ENCODE data around the gene ZNF358.

The ZNF358 gene

DNA sequence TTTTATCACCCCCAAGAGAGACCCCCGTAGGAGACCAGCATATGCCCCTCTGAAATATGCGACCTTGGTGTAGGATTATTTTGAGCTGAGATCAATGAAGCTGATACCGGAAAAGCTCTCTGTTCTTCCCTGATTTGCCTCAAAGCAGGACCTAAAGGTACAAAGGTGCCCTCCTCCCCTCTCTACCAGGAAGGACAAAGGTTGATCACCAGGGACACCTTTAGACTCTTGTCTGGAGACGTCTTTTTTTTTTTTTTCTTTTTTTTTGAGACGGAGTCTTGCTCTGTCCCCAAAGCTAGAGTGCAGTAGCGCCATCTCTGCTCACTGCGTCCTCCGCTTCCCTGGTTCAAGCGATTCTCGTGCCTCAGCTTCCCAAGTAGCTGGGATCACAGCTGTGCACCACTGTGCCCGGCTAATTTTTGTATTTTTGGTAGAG, 26.3 kb upstream of the ZNF358 start:
- DNase-seq: no peak

DNA sequence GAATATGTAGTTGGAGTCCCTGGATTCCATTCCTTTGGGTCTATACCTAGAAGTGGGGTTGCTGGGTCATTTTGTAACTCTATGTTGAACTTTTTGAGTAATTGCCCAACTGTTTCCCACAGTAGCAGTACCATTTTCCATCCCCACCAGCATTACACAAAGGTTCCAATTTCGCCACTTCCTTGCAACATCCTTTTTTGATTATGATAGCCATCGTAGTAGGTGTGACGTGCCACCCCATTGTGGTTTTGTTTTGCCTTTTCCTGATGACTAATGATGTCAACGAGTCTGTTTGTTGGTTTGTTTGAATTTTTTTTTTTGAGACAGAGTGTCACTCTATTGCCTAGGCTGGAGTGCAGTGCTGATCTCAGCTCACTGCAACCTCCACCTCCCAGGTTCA, 23.8 kb upstream of the ZNF358 start:
- no peak for DNase-seq

- DNase-seq: no peak
Observed at GRCh38 chr19:7492558-7492957, 23.3 kb upstream of the ZNF358 start.

- DNase-seq: no peak
Observed at GRCh38 chr19:7494416-7495098, 21.3 kb upstream of the ZNF358 start.

- no peak for DNase-seq
Observed at GRCh38 chr19:7497292-7497691, 18.6 kb upstream of the ZNF358 start.

DNA sequence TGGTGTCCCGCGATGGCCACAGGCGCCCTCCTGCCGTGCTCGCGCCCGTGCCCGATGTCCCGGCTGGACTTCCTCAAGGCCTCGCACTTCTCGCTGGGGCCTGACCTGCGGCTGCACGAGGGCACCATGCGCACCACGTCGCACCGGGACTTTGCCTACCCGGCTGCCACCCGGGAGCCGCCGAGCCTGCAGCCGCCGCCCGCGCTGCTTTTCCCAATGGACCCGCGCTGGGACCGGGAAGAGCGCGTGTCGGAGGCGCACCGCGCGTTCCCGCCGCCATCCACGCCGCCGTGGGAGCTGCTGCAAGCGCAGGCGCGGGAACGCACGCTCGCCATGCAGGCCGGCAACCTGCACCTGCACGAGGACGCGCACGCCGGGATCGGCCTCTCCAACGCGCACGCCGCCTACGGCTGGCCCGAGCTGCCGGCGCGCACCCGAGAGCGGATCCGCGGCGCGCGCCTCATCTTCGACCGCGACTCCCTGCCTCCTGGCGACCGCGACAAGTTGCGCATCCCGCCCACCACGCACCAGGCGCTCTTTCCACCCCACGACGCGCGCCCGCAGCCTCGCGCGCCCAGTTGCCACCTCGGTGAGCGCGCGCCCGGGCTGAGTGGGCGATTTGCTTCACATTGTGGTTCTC, 15.0 kb upstream of the ZNF358 start:
- peak; percentile 66 for DNase-seq

DNA sequence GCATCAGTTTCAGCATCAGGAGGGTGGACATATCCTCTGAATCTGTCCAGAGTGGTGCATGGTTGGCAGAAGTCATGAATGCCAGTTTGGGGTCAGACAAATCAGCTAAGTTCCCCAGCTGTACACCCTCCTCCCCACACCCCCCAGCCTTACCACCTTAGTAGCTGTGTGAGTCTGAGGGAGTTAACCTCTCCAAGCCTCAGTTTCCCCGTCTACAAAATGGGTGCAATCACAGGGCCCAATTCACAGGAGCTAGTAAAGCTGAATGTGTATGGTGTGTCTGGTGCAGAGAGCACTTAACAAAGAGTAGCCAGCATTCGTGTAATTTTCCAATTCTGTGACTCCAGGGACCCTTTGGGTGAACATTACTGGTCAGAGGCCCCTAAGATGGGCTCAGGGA, 13.4 kb upstream of the ZNF358 start:
- DNase-seq: no peak

GRCh38 chr19:7504684-7505083, 11.2 kb upstream of the ZNF358 start:
- no peak for DNase-seq

- no peak for DNase-seq
Observed at GRCh38 chr19:7505288-7505681, 10.6 kb upstream of the ZNF358 start.

GRCh38 chr19:7505682-7506384, 10.1 kb upstream of the ZNF358 start:
- no peak for DNase-seq

DNA sequence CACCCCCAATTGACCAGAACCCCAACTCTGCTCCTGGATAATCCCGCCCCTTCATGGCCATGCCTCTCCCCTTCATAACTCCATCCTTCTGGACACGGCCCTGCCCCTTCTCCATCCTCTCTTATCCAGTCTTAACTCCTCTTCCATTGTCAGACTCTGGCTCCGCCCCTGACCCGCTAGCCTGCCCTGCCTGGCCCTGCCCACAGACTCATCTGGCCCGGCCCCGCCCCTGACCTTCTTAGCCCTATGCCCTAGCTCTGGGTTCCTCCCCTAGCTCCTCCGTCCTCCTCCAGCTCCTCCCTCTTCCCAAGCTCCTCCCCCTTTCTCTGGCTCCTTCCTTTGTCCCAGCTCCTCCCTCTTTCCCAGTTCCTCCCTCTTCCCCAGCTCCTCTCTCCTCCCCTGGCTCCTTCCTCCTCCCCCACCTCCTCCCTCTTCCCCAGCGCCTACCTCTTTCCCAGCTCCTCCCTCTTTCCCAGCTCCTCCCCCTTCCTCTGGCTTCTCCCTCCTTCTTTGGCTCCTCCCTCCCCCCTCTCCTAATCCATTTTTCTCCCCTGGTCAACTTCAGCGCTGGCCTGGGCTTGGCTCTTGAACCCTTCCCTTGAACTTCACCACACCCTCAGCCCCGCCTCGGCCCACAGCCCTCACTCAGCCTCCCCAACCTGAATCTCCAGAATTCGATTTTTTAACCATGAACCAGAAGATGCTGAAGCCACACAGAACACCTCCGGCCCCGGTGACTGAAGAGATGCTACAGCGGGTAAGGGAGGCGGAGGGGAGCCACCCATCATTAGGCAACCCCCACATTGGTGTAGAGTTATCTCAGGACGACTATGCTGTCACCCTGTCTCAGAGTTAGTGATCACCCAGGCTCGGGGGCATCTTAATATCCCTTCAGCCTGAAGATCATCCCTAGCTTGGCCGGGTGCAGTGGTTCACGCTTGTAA, 9.2 kb upstream of the ZNF358 start:
- DNase-seq: peak; percentile 55

DNA sequence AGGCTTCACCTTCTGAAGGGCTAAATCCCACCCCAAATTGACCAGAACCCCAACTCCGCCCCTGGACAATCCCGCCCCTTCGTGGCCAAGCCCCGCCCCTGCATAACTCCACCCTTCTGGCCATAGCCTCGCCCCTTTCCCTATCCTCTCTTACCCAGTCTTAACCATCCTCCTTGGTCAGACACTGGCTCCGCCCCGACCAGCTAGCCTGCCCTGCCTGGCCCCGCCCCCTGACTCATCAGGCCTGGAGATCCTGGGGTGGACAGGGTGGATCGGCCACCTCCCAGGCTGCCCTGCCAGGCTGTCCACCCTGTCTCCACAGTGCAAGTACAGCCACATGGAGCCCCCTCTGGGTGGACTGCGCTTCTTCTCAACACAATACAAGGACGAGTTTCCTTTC, 8.0 kb upstream of the ZNF358 start:
- DNase-seq: no peak

DNA sequence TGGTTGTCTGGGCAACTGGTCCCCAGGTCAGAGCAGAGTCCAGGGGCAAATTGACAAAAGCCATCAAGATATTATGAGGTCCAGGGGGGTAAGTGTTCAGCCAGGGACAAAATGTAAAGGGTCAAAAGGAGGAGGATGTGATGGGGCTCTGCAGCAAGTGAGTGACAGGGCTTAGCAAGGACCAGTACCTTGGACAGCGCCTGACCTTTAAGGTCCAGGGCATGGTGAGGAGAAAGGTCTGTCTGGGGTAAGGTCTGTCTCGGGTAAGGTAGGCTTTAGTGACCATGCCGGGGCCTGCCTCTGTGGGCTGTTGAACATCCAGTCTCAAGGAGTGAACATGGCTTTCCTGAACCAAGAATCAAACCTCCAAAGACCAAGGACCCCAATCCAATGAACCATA, 6.3 kb upstream of the ZNF358 start:
- no peak for DNase-seq

- no peak for DNase-seq
Observed at GRCh38 chr19:7512400-7512851, 3.5 kb upstream of the ZNF358 start.

DNA sequence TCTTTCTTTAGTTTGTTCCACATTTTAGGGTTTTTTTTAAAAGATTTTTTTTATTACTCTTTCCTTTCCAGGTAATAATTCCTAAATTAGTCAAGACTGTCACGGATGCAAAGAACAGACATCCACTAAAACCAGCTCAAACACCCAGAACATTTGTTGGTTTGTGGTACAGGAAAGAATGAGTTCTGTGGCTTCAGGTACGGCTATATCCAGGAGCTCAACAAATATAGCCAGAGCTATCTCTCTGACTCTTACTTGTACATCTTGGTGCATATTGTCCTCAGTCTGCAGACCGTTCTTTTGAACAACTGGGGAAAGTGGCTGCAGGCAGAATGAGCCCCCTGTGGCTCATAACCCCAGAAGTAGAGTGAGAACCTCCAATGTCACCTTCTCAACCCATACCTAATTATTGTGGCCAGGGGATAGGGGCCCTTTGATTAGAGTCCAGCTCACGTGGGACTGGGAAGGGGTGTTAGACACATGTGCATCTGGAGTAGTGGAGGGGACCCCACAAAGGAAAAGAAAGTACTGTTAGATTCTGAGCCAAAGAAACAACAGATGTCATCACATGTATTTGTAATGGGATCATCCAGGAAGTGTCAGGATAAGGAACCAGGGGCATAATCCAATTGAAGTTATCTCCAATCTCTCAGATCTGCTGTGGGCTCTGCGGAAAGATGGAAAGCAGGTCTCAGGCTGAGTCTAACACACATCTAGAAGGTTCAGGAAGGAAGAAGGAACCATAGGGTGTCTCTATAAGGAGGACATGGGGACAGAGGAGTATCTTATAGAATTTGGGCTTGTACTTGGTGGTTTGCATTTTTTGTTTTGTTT, 1.9 kb upstream of the ZNF358 start:
- DNase-seq: no peak

DNA sequence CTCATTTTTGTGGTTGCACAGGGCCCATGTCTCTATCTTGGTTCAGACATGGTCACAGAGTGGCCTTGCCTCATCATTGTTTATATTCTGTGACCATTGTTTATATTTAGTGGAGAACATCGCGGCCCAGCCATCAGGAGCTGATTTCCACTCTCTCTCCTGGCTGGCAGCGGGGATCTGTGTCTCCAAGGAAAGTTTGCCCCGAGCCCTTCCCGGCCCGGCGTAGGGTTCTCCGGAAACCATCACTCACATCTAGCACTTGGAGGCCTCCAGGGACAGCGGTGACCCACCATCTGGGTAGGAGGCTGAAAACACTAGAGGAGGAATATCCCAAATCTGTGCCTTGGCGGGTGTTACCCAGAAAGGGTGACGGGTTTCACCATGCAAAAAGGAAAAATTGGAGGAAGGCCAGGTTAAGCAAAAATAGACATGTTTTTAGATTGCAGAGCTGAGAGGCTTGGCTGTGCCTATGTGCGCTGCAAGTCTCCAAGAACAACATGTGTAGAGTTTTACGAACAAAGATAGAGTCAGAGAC, 726 bp upstream of the ZNF358 start:
- no peak for DNase-seq

- no peak for DNase-seq
Observed at GRCh38 chr19:7516333-7516732, 430 bp downstream of the ZNF358 start.

DNA sequence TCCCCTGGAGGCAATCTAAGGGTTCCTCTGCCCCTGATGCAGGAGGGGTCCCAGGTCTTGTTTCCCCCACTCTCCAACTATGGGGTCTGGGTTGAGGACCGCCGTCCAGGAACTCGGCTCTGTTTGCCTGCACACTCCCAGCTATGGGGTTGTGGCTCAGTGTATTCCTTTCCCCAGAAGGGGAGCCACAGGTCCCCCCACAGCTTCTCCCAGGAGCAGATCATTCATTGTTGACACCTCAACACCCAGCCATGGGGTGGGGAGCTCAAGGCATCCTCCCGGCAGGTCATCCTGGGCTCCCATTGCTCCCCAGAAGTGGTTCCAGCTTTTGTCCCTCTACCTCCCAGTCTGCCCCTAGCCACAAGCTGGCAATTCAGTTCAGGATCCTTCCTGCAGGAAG, 975 bp downstream of the ZNF358 start:
- no peak for DNase-seq

GRCh38 chr19:7519361-7520130, 3.6 kb downstream of the ZNF358 start:
- no peak for DNase-seq

DNA sequence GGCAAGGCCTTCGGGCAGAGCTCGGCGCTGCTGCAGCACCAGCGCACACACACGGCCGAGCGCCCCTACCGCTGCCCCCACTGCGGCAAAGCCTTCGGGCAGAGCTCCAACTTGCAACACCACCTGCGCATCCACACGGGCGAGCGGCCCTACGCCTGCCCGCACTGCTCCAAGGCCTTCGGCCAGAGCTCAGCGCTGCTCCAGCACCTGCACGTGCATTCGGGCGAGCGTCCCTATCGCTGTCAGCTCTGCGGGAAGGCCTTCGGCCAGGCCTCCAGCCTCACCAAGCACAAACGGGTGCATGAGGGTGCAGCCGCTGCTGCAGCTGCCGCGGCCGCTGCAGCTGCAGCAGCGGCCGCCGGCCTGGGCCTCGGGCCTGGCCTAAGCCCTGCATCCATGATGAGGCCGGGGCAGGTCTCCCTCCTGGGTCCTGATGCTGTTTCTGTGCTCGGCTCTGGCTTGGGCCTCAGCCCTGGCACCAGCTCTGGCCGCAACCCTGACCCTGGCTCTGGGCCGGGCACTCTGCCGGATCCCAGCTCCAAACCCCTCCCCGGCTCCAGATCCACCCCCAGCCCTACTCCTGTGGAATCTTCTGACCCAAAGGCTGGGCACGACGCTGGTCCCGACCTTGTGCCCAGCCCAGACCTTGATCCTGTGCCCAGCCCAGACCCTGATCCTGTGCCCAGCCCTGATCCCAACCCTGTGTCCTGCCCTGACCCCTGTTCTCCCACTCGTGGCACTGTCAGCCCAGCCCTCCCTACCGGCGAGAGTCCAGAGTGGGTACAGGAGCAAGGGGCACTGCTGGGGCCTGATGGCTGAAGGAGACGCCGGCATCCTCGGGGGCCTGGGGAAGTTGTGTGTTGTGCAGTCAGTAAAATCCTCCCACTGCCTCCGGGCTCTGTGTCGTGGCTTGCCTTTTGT, 4.5 kb downstream of the ZNF358 start:
- no peak for DNase-seq

All from activated naive CD4-positive, alpha-beta T cell treated with anti-CD3 and anti-CD28 coated beads, Interleukin-2, amount 50 U/mL, for 16 hours (primary cell).